ENCODE data around the gene SOSTDC1. TPM values are rescaled to one million over a fixed set of nuclear protein-coding genes. Genes with fewer than 3 reads are reported as not detected.

SOSTDC1 gene
- total and polyA plus RNA-seq, 7 experiments from 2014 or later, result not detected

- H3K27me3 Mint-ChIP-seq, result peaks cover 0 to 16% (median 3%) of the 10 kb centered on the region in 5 donors
- H3K27ac Mint-ChIP-seq, result no peak overlapping the region
- POLR2A ChIA-PET, result interaction anchor here (0.9 to 3.2 kb wide), 2 partner anchors 9 to 11 kb away, joined by 4 to 16 read pairs; partner anchors contain the start of gene CRPPA
- H3K9me3 Mint-ChIP-seq, result no peaks in the 10 kb centered on the region
- Histone ChIP-seq H3K9me3 (ENCODE audit: control insufficient read depth in 2 of 3, low read length in 3 of 3) (no peaks in the 10 kb centered on the region), H3K4me3 (ENCODE audit: low read length) (no peak overlapping the region), H3K36me3 (ENCODE audit: control insufficient read depth in 2 of 3, insufficient read depth in 3 of 3, low read length in 3 of 3) (no peaks in the 10 kb centered on the region), H3K27me3 (ENCODE audit: control insufficient read depth in 2 of 2, insufficient read depth in 2 of 2, low read length in 2 of 2) (no peaks in the 10 kb centered on the region), H3K4me1 (ENCODE audit: control insufficient read depth in 2 of 2, insufficient read depth in 2 of 2, low read length in 2 of 2) (no peaks in the 10 kb centered on the region), H3K27ac (ENCODE audit: low read depth, low read length) (no peak overlapping the region)
- CTCF ChIA-PET, result interaction anchor here (1.0 to 4.5 kb wide), 5 partner anchors 11 to 133 kb away, joined by 3 to 28 read pairs (median 4); partner anchors contain the start of gene CRPPA
- intact Hi-C loops (cut with micrococcal nuclease), result loop anchor here (1.0 to 2.0 kb wide), 3 partner anchors 133 to 486 kb away; no protein-coding TSS in a partner anchor
- no peak for DNase-seq
- peaks cover 0 to 6% (median 0%) of the 10 kb centered on the region in 7 donors for H3K4me1 Mint-ChIP-seq
- no peak overlapping the region for H3K4me3 Mint-ChIP-seq
- H3K36me3 Mint-ChIP-seq, result no peaks in the 10 kb centered on the region
- ATAC-seq, result no peak
Measured at GRCh38 chr7:16432425-16432731, 33.2 kb downstream of the SOSTDC1 start.

DNA sequence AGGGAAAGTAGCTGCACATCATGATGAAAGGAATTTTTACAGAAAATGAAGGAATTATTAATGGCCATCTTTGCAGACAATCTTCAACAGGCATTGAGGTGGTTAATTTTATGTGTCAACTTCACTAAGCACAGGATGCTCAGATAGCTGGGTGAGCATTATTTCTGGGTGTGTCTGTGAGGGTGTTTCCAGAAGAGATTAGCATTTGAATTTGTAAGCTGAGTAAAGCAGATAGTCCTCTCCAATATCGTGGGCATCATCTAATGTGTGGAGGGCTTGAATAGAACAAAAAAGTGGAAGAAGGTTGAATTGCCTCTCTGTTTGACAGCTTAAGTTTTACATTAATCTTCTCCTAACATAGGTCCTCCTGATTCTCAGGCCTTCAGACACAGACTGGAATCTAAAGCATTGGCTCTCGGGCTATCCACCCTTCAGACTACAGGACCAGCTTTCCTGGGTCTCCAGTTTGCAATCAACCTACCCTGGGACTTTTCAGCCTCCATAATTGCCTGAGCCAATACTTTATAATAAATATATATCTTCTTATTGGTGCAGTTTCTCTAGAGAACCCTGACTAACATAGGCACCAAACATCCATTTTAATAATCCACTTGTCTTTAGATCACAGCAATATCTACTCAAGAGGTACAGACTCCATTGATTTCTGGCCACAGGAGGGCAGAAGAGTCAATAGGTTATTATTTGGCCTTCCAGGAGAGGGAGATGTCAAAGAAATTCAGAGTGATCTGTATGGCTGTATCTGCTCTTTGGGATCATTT is 33.7 kb downstream of the SOSTDC1 start:
- peak in 7 of 9 donors; percentile 20 to 50 (median 31) for DNase-seq

DNA sequence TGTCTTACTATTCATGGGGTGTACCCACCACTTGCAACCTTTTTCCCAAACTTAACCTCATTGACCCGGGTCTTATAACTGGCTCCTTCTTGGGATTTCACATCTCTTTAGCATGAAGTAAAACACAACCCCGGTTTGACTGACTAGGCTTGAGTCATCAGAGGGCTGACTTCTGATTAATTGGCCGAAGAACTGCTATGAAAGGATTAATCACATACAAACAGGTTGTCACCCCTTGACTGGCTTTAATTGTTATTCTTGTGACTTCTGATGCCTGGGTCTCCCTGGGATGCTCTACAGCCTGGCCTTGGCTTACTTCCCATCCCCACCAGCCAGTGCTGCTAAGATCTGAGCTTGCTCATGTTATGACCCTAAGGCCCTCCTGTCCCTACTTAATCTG is 35.4 kb downstream of the SOSTDC1 start:
- no peak for DNase-seq
- Histone ChIP-seq H3K36me3 (ENCODE audit: control insufficient read depth in 2 of 3, insufficient read depth in 3 of 3, low read length in 3 of 3) (no peaks in the 10 kb centered on the region), H3K27ac (ENCODE audit: low read depth, low read length) (no peak overlapping the region), H3K27me3 (ENCODE audit: control insufficient read depth in 2 of 2, insufficient read depth in 2 of 2, low read length in 2 of 2) (no peaks in the 10 kb centered on the region), H3K4me3 (ENCODE audit: low read length) (no peak overlapping the region), H3K4me1 (ENCODE audit: control insufficient read depth in 2 of 2, insufficient read depth in 2 of 2, low read length in 2 of 2) (no peaks in the 10 kb centered on the region), H3K9me3 (ENCODE audit: control insufficient read depth in 2 of 3, low read length in 3 of 3) (no peaks in the 10 kb centered on the region)
- H3K4me3 Mint-ChIP-seq, result no peak overlapping the region
- intact Hi-C loops (cut with micrococcal nuclease), result loop anchor here in 1 of 2 donors (1.0 kb wide), 1 partner anchor 10 kb away; no protein-coding TSS in a partner anchor
- no peaks in the 10 kb centered on the region for H3K36me3 Mint-ChIP-seq
- peaks cover 0 to 6% (median 0%) of the 10 kb centered on the region in 7 donors for H3K4me1 Mint-ChIP-seq
- ChIA-PET POLR2A (no interaction called here), CTCF (interaction anchor here (0.8 to 4.5 kb wide), 2 partner anchors 9 to 135 kb away, joined by 3 to 28 read pairs; no protein-coding TSS in a partner anchor)
- no peak for ATAC-seq
- no peaks in the 10 kb centered on the region for H3K9me3 Mint-ChIP-seq
- H3K27me3 Mint-ChIP-seq, result peaks cover 0 to 18% (median 0%) of the 10 kb centered on the region in 5 donors
- H3K27ac Mint-ChIP-seq, result no peak overlapping the region

More for the DNA sequence above, 33.7 kb downstream of the SOSTDC1 start:
- no peak overlapping the region for H3K27ac ChIP-seq (ENCODE audit: low read depth, low read length)
- peaks cover 0 to 6% (median 0%) of the 10 kb centered on the region in 7 donors for H3K4me1 Mint-ChIP-seq
- no peaks in the 10 kb centered on the region for H3K9me3 ChIP-seq (ENCODE audit: control insufficient read depth in 2 of 3, low read length in 3 of 3)
- CTCF ChIA-PET, result interaction anchor here (0.7 to 4.5 kb wide), 7 partner anchors 11 to 133 kb away, joined by 3 to 28 read pairs (median 4); partner anchors contain the start of gene CRPPA
- no peak overlapping the region for H3K4me3 ChIP-seq (ENCODE audit: low read length)
- no peaks in the 10 kb centered on the region for H3K4me1 ChIP-seq (ENCODE audit: control insufficient read depth in 2 of 2, insufficient read depth in 2 of 2, low read length in 2 of 2)
- peak; percentile 81 for ATAC-seq
- H3K9me3 Mint-ChIP-seq, result no peaks in the 10 kb centered on the region
- intact Hi-C loops (cut with micrococcal nuclease), result loop anchor here (1.0 to 2.0 kb wide), 3 partner anchors 133 to 487 kb away; no protein-coding TSS in a partner anchor
- no peaks in the 10 kb centered on the region for H3K36me3 Mint-ChIP-seq
- no peak overlapping the region for H3K27ac Mint-ChIP-seq
- H3K36me3 ChIP-seq (ENCODE audit: control insufficient read depth in 2 of 3, insufficient read depth in 3 of 3, low read length in 3 of 3), result no peaks in the 10 kb centered on the region
- no peaks in the 10 kb centered on the region for H3K27me3 ChIP-seq (ENCODE audit: control insufficient read depth in 2 of 2, insufficient read depth in 2 of 2, low read length in 2 of 2)
- POLR2A ChIA-PET, result interaction anchor here (0.9 to 3.2 kb wide), 2 partner anchors 8 to 11 kb away, joined by 4 to 16 read pairs; partner anchors contain the start of gene CRPPA
- peaks cover 0 to 16% (median 3%) of the 10 kb centered on the region in 5 donors for H3K27me3 Mint-ChIP-seq
- no peak overlapping the region for H3K4me3 Mint-ChIP-seq

- POLR2A ChIA-PET, result no interaction called here
- Histone ChIP-seq H3K36me3 (ENCODE audit: control insufficient read depth in 2 of 3, insufficient read depth in 3 of 3, low read length in 3 of 3) (no peaks in the 10 kb centered on the region), H3K4me3 (ENCODE audit: low read length) (no peak overlapping the region), H3K9me3 (ENCODE audit: control insufficient read depth in 2 of 3, low read length in 3 of 3) (no peaks in the 10 kb centered on the region), H3K27ac (ENCODE audit: low read depth, low read length) (no peak overlapping the region), H3K27me3 (ENCODE audit: control insufficient read depth in 2 of 2, insufficient read depth in 2 of 2, low read length in 2 of 2) (no peaks in the 10 kb centered on the region), H3K4me1 (ENCODE audit: control insufficient read depth in 2 of 2, insufficient read depth in 2 of 2, low read length in 2 of 2) (no peaks in the 10 kb centered on the region)
- Mint-ChIP-seq H3K27me3 (peaks cover 0 to 15% (median 0%) of the 10 kb centered on the region in 5 donors), H3K4me1 (peaks cover 0 to 6% (median 0%) of the 10 kb centered on the region in 7 donors), H3K36me3 (no peaks in the 10 kb centered on the region), H3K27ac (no peak overlapping the region), H3K9me3 (no peaks in the 10 kb centered on the region), H3K4me3 (no peak overlapping the region)
- CTCF ChIA-PET, result no interaction called here
- intact Hi-C loops (cut with micrococcal nuclease), result loop anchor here in 1 of 2 donors (1.0 kb wide), 1 partner anchor 8 kb away; no protein-coding TSS in a partner anchor
- DNase-seq (no peak), ATAC-seq (peak; percentile 62)
Measured at GRCh38 chr7:16428672-16429071, 36.9 kb downstream of the SOSTDC1 start.

DNA sequence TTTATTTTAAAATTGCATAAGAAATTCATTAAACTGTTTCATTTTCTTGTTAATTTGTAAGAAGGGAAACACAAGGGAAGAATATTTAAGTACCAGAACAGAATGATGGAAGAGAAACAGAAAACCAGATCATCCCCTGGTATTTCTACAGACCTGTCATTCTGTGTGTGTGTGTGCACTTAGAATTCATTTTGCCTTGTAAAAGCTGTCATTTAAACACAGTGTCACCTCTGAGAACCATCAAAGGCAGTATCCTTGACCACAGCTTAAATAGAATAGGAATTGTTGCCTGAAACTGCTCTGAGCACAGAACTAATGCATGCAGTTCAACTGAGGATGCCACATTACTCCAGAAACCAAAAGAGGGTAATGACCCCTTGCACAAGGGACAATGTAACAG is 37.4 kb downstream of the SOSTDC1 start:
- H3K27me3 ChIP-seq (ENCODE audit: control insufficient read depth in 2 of 2, insufficient read depth in 2 of 2, low read length in 2 of 2), result no peaks in the 10 kb centered on the region
- H3K27me3 Mint-ChIP-seq, result peaks cover 0 to 15% (median 0%) of the 10 kb centered on the region in 5 donors
- no peak overlapping the region for H3K4me3 Mint-ChIP-seq
- intact Hi-C loops (cut with micrococcal nuclease), result no loop called here
- no peaks in the 10 kb centered on the region for H3K9me3 ChIP-seq (ENCODE audit: control insufficient read depth in 2 of 3, low read length in 3 of 3)
- H3K36me3 ChIP-seq (ENCODE audit: control insufficient read depth in 2 of 3, insufficient read depth in 3 of 3, low read length in 3 of 3), result no peaks in the 10 kb centered on the region
- CTCF ChIA-PET, result no interaction called here
- H3K4me1 ChIP-seq (ENCODE audit: control insufficient read depth in 2 of 2, insufficient read depth in 2 of 2, low read length in 2 of 2), result no peaks in the 10 kb centered on the region
- DNase-seq (no peak), ATAC-seq (no peak)
- H3K4me1 Mint-ChIP-seq, result peaks cover 0 to 6% (median 0%) of the 10 kb centered on the region in 7 donors
- H3K27ac Mint-ChIP-seq, result no peak overlapping the region
- no peaks in the 10 kb centered on the region for H3K36me3 Mint-ChIP-seq
- H3K4me3 ChIP-seq (ENCODE audit: low read length), result no peak overlapping the region
- H3K27ac ChIP-seq (ENCODE audit: low read depth, low read length), result no peak overlapping the region
- H3K9me3 Mint-ChIP-seq, result no peaks in the 10 kb centered on the region
- POLR2A ChIA-PET, result no interaction called here

- intact Hi-C loops (cut with micrococcal nuclease), result loop anchor here (5.0 kb wide), 2 partner anchors 719 to 1519 kb away; partner anchors contain the start of gene SNX13 (in 1 of the 2)
- ATAC-seq (no peak), DNase-seq (no peak)
- no peaks in the 10 kb centered on the region for H3K9me3 ChIP-seq (ENCODE audit: control insufficient read depth in 2 of 3, low read length in 3 of 3)
- no peaks in the 10 kb centered on the region for H3K27me3 ChIP-seq (ENCODE audit: control insufficient read depth in 2 of 2, insufficient read depth in 2 of 2, low read length in 2 of 2)
- no peaks in the 10 kb centered on the region for H3K36me3 ChIP-seq (ENCODE audit: control insufficient read depth in 2 of 3, insufficient read depth in 3 of 3, low read length in 3 of 3)
- Mint-ChIP-seq H3K27me3 (peaks cover 0 to 15% (median 3%) of the 10 kb centered on the region in 5 donors), H3K4me1 (peaks cover 7 to 23% (median 15%) of the 10 kb centered on the region in 7 donors), H3K4me3 (no peak overlapping the region), H3K27ac (no peak overlapping the region), H3K9me3 (peaks cover 0 to 4% (median 0%) of the 10 kb centered on the region in 11 donors), H3K36me3 (no peaks in the 10 kb centered on the region)
- CTCF ChIA-PET, result no interaction called here
- H3K27ac ChIP-seq (ENCODE audit: low read depth, low read length), result no peak overlapping the region
- POLR2A ChIA-PET, result interaction anchor here (1.1 kb wide), 1 partner anchor 9 kb away, joined by 4 read pairs; no protein-coding TSS in a partner anchor
- peaks cover 6 to 9% of the 10 kb centered on the region in 2 donors for H3K4me1 ChIP-seq (ENCODE audit: control insufficient read depth in 2 of 2, insufficient read depth in 2 of 2, low read length in 2 of 2)
- no peak overlapping the region for H3K4me3 ChIP-seq (ENCODE audit: low read length)
Measured at GRCh38 chr7:16423761-16424160, 41.8 kb downstream of the SOSTDC1 start.
